HepG2 (cell line): ENCODE data around the gene YPEL3. TPM values are rescaled to one million over a fixed set of nuclear protein-coding genes. Genes with fewer than 3 reads are reported as not detected.
"Not testable (repeated sequence)": the region's sequence is repeated elsewhere in the genome, so short reads cannot be mapped to it uniquely, and the experiment has no call there.

Source experiments
- ATAC-seq: fragments of 200-7000 bp; cut with Tn5 transposase; 3 replicates; pipeline ENCODE4 v1.9.1; 2020; ENCODE audit warnings: mild to moderate bottlenecking, moderate library complexity
- BruUV-seq: library from RNA; stranded (reverse); fragments of 400-500 nt; replicated peaks from 2 replicates; lab custom pipeline; 2021; lab: Mats Ljungman, UMichigan
- CTCF ChIA-PET: fragments of 300-600 bp; formaldehyde crosslinking; extraction: SDS; loops from one replicate; lab custom pipeline; 2021; ENCODE audit warnings: low total read pairs, inconsistent platforms, low intra/inter-chr PET ratio; lab: Yijun Ruan, JAX
- POLR2A ChIA-PET: fragments of 350-600 bp; sonication (Branson Sonifier 250); formaldehyde crosslinking; loops from one replicate; lab custom pipeline; 2020; ENCODE audit warnings: antibody characterized with exemption, inconsistent platforms; lab: Yijun Ruan, JAX
- DNase-seq: peaks from one replicate; pipeline ENCODE4 v3.0.0-alpha.2; 2015; ENCODE audit warnings: low spot score
- FAIRE-seq: peaks from 3 replicates; lab custom pipeline; 2011; peaks lifted over from hg19 to GRCh38; lab: Jason Lieb, UNC
- H2AFZ ChIP-seq: one replicate; pipeline ENCODE4 v1.6.1; 2011; ENCODE audit warnings: low read length, inconsistent platforms
- H3K27ac ChIP-seq: fragments of 300-600 bp; 3 replicates; pipeline ENCODE4 v1.8.0; 2011; ENCODE audit warnings: mixed run types, mild to moderate bottlenecking, mixed read lengths, low read length, inconsistent platforms; ENCODE audit not compliant: insufficient read depth; ENCODE audit errors: extremely low read length
- H3K27me3 ChIP-seq, 2 experiments: fragments of 200-600 bp in 1 of 2; 2 replicates in 1 of 2; 3 replicates in 1 of 2; pipeline versions ENCODE4 v1.6.0 to v1.8.0; 2011; ENCODE audit warnings: low read length in 2 of 2, mild to moderate bottlenecking in 2 of 2, moderate library complexity in 2 of 2, inconsistent platforms in 1 of 2; ENCODE audit not compliant: insufficient read depth in 2 of 2, control insufficient read depth in 1 of 2
- H3K36me3 ChIP-seq, 2 experiments: fragments of 200-600 bp in 1 of 2; replicated peaks in 1 of 2; 2 replicates in 1 of 2; 3 replicates in 1 of 2; pipeline versions ENCODE4 v1.5.1 to v1.8.0; 2011; ENCODE audit warnings: low read length in 2 of 2, inconsistent platforms in 1 of 2; ENCODE audit not compliant: insufficient read depth in 2 of 2, control insufficient read depth in 1 of 2
- H3K4me1 ChIP-seq: 2 replicates; pipeline ENCODE4 v1.5.1; 2012; ENCODE audit warnings: low read length, inconsistent platforms; ENCODE audit not compliant: insufficient read depth
- H3K4me2 ChIP-seq: 2 replicates; pipeline ENCODE4 v1.6.0; 2011; ENCODE audit warnings: low read depth, low read length, inconsistent platforms
- H3K4me3 ChIP-seq, 3 experiments: fragments of 200-600 bp in 1 of 3; sonication (generic), shearing (Covaris generic) in 1 of 3; replicated peaks in 1 of 3; 2 replicates each; pipeline ENCODE4 v1.5.1; 2011 to 2016; ENCODE audit warnings: low read length in 3 of 3, inconsistent platforms in 2 of 3, low read depth in 2 of 3, mild to moderate bottlenecking in 2 of 3, control low read depth in 1 of 3, mixed read lengths in 1 of 3; ENCODE audit not compliant: insufficient read depth in 1 of 3
- H3K79me2 ChIP-seq: one replicate; pipeline ENCODE4 v1.6.1; 2011; ENCODE audit warnings: low read length, inconsistent platforms; ENCODE audit not compliant: insufficient read depth
- H3K9ac ChIP-seq: 2 replicates; pipeline ENCODE4 v1.6.0; 2011; ENCODE audit warnings: mild to moderate bottlenecking, low read depth, low read length, inconsistent platforms; ENCODE audit not compliant: insufficient read depth
- H3K9me3 ChIP-seq: 2 replicates; pipeline ENCODE4 v1.5.1; 2012; ENCODE audit warnings: mild to moderate bottlenecking, low read length
- H4K20me1 ChIP-seq: 2 replicates; pipeline ENCODE4 v1.6.0; 2011; ENCODE audit warnings: inconsistent platforms, mild to moderate bottlenecking, low read length, moderate library complexity; ENCODE audit not compliant: insufficient read depth
- HNF4A ChIP-seq: sonication (generic); formaldehyde crosslinking; IDR thresholded peaks from 2 replicates; pipeline ENCODE4 v1.4.0; 2020; ENCODE audit warnings: missing genetic modification reagents
- ZMYM3 ChIP-seq: sonication (generic); formaldehyde crosslinking; IDR thresholded peaks from 2 replicates; pipeline ENCODE4 v1.5.1; 2020; ENCODE audit warnings: mild to moderate bottlenecking, missing genetic modification reagents
- ZNF260 ChIP-seq: sonication (generic); formaldehyde crosslinking; IDR thresholded peaks from 2 replicates; pipeline ENCODE4 v1.4.0; 2020; ENCODE audit warnings: missing genetic modification reagents, low read depth, mild to moderate bottlenecking, borderline replicate concordance
- ZNF441 ChIP-seq: sonication (generic); formaldehyde crosslinking; IDR thresholded peaks from 2 replicates; pipeline ENCODE4 v1.7.0; 2021; ENCODE audit warnings: missing genetic modification reagents, borderline replicate concordance
- WGBS: methylation state at CpG from one replicate; pipeline ENCODE4 v1.1.6; 2017; ENCODE audit warnings: low lambda C conversion rate; 5-methylcytosine and 5-hydroxymethylcytosine counted together
- in situ Hi-C: cut with HindIII; loops from 2 replicates; pipeline ENCODE4 v1.10.0; 2017; ENCODE audit warnings: low pct_unique_long_range_greater_than_20kb; ENCODE audit not compliant: extremely low pct_ligation_motif_present
- intact Hi-C: fragments of 100-400 bp; cut with micrococcal nuclease; formaldehyde crosslinking; loops from one replicate; pipeline ENCODE4 v1.10.0; 2022; ENCODE audit not compliant: unreplicated experiment
- polyA plus RNA-seq, 8 experiments: library from polyadenylated mRNA; depleted of rRNA in 3 of 8; stranded (reverse) in 7 of 8; unstranded in 1 of 8; fragments of >200 nt; fragmentation: Illumina TruSeq in 4 of 8; extraction: Trizol in 4 of 8; gene quantifications; 2 replicates each; pipeline versions ENCODE4 v1.2.1 to v1.2.3, GENCODE V29; 2011 to 2016; ENCODE audit warnings: low read depth in 4 of 8, missing spikeins in 1 of 8, mixed read lengths in 1 of 8; ENCODE audit not compliant: insufficient read depth in 1 of 8
- total RNA-seq, 5 experiments: library from RNA; depleted of rRNA; stranded (reverse); fragments of >200 nt; fragmentation: Illumina TruSeq; extraction: Trizol; gene quantifications; 2 replicates each; pipeline ENCODE4 v1.2.3, GENCODE V29; 2016; ENCODE audit warnings: low read depth in 1 of 5
- TF ChIP-seq, protein P1 (sequence below): sonication (generic); formaldehyde crosslinking; IDR thresholded peaks from 2 replicates; pipeline ENCODE4 v1.5.0; 2020; ENCODE audit warnings: mild to moderate bottlenecking, missing genetic modification reagents

Gene YPEL3
- total and polyA plus RNA-seq, 2 of the 13 experiments (the other 11 are each of a cell fraction or from before 2014, with no cell fraction given), result 5.4 to 47.0 TPM

DNA sequence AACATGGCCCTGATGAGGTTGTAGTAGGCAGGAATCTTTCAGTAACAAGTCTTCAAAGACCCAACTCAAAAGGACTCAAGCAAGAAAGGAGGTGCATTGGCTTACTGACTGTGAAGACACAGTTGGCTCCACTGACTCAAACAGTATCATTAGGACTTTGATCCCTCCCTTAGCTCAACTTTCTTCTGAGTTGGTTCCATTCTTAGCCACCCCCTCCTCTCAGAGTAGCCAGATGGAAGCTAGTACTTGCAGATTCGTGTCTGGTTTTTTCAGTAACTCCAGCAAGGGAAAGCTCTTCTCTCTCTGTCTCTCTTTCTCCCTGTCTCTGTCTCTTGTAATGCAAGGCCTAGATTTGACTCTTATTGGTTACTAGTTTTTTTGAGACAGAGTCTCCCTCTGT lies 32.0 kb upstream of the YPEL3 start:
- BruUV-seq, result no TSS peak
- no peak overlapping the region for H3K4me3 ChIP-seq
- 68% methylated on average over 1 of the region's 1 CpG for WGBS
- no peak for TF ChIP-seq ZNF441
- TF ChIP-seq HNF4A, result 0 out of 2 replicates have a peak, but pooled peaks have one; percentile 11
- TF ChIP-seq ZNF260 (CRISPR knock-in tag), result no peak
- TF ChIP-seq, all 625 proteins: peak for 1
- H2AFZ ChIP-seq, result no peak overlapping the region
- H3K4me2 ChIP-seq, result no peak overlapping the region
- intact Hi-C loops, result no loop called here
- peaks cover 79% of the 10 kb centered on the region for H3K4me1 ChIP-seq
- in situ Hi-C loops, result no loop called here
- no peaks in the 10 kb centered on the region for H4K20me1 ChIP-seq
- no peaks in the 10 kb centered on the region for H3K79me2 ChIP-seq
- H3K9ac ChIP-seq, result no peak overlapping the region
- H3K36me3 ChIP-seq, result no peaks in the 10 kb centered on the region
- CTCF ChIA-PET, result no interaction called here
- FAIRE-seq (no peak), DNase-seq (no peak), ATAC-seq (no peak)
- H3K27me3 ChIP-seq, result no peaks in the 10 kb centered on the region
- H3K9me3 ChIP-seq, result no peaks in the 10 kb centered on the region
- POLR2A ChIA-PET, result interaction anchor here (1.2 to 4.4 kb wide), 2 partner anchors 12 to 16 kb away, joined by 4 to 22 read pairs; no protein-coding TSS in a partner anchor
- no peak overlapping the region for H3K27ac ChIP-seq

DNA sequence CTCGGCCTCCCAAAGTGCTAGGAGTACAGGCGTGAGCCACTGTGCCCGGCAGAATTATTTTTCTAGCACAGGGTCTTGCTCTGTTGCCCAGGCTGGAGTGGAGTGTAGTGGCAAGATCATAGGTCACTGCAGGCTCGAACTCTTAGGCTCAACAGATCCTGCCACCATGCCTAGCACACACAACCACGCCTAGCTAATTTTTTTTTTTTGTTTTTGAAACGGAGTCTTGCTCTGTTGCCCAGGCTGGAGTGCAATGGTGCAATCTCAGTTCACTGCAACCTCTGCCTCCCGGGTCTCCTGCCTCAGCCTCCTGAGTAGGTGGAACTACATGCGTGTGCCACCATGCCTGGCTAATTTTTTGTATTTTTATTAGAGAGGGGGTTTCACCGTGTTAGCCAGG lies 29.7 kb upstream of the YPEL3 start:
- H3K27me3 ChIP-seq, FAIRE-seq, H3K9ac ChIP-seq, H2AFZ ChIP-seq, CTCF ChIA-PET, H4K20me1 ChIP-seq, H3K4me3 ChIP-seq, in situ Hi-C loops, BruUV-seq, ATAC-seq, intact Hi-C loops, H3K4me2 ChIP-seq, H3K79me2 ChIP-seq, H3K36me3 ChIP-seq, DNase-seq, H3K27ac ChIP-seq, H3K9me3 ChIP-seq: not testable (repeated sequence)
- POLR2A ChIA-PET, result interaction anchor here (4.1 kb wide), 2 partner anchors 13 to 14 kb away, joined by 25 to 28 read pairs; partner anchors contain the start of gene GDPD3
- peaks cover 73% of the 10 kb centered on the region for H3K4me1 ChIP-seq
- WGBS, result 79% methylated on average over 9 of the region's 9 CpGs
- peak; percentile 54; the same call in 1 of the 2 replicates for TF ChIP-seq ZMYM3 (CRISPR knock-in tag)
- TF ChIP-seq, protein P1, sequence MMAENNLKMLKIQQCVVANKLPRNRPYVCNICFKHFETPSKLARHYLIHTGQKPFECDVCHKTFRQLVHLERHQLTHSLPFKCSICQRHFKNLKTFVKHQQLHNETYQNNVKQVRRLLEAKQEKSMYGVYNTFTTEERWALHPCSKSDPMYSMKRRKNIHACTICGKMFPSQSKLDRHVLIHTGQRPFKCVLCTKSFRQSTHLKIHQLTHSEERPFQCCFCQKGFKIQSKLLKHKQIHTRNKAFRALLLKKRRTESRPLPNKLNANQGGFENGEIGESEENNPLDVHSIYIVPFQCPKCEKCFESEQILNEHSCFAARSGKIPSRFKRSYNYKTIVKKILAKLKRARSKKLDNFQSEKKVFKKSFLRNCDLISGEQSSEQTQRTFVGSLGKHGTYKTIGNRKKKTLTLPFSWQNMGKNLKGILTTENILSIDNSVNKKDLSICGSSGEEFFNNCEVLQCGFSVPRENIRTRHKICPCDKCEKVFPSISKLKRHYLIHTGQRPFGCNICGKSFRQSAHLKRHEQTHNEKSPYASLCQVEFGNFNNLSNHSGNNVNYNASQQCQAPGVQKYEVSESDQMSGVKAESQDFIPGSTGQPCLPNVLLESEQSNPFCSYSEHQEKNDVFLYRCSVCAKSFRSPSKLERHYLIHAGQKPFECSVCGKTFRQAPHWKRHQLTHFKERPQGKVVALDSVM, result peak; percentile 61; the same call in 1 of the 2 replicates
